Peyer's patch (tissue), 4 donors: ENCODE data around the gene AMBRA1.

Experiments
- POLR2A ChIP-seq, 2 donors: fragments of 450-650 bp; IDR thresholded peaks; one replicate each; pipeline ENCODE4 v1.5.1; 2017; ENCODE audit warnings: antibody characterized with exemption in 2 of 2, mild to moderate bottlenecking in 2 of 2, moderate library complexity in 2 of 2
- TF ChIP-seq, protein P1 (sequence below), 6 experiments: fragments of 450-650 bp in 4 of 6; fragments of 200-600 bp in 2 of 6; sonication (generic) in 1 of 6; IDR thresholded peaks; one replicate each; pipeline ENCODE4 v1.5.1; 2017 to 2019; ENCODE audit warnings: antibody characterized with exemption in 6 of 6, mild to moderate bottlenecking in 3 of 6, moderate library complexity in 1 of 6

DNA sequence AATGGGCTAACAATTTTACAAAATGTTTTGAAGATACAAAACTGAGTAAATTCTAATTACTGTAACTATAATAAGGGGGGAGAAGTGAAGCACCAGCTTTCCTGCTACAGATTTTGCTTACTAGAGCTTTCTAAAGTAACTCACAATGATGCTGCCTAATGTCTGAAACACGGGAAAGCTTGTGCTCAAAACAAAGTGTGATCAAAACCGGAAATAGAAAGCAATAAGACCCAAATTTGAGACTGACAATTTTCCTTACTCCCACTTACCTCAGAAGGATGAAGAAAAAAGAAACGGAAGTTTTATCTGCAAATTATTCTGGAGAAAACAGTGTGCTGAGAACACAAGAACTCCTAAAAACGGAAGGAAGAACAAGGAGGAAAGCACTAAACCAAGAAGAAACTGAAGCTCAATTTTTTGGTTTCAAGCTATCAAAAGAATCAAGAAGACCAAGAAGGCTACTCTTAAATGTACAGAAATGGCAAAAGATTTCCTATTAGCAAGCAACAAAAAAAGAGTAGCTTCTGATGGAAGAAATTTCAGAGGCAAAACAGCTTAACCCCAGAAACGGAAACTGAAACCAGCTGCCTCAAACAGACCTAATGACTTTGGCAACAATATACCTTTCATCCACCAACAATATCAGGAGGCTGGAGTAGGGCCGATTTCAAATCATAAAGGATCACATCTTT lies 33.4 kb downstream of the AMBRA1 start:
- TF ChIP-seq, protein P1, sequence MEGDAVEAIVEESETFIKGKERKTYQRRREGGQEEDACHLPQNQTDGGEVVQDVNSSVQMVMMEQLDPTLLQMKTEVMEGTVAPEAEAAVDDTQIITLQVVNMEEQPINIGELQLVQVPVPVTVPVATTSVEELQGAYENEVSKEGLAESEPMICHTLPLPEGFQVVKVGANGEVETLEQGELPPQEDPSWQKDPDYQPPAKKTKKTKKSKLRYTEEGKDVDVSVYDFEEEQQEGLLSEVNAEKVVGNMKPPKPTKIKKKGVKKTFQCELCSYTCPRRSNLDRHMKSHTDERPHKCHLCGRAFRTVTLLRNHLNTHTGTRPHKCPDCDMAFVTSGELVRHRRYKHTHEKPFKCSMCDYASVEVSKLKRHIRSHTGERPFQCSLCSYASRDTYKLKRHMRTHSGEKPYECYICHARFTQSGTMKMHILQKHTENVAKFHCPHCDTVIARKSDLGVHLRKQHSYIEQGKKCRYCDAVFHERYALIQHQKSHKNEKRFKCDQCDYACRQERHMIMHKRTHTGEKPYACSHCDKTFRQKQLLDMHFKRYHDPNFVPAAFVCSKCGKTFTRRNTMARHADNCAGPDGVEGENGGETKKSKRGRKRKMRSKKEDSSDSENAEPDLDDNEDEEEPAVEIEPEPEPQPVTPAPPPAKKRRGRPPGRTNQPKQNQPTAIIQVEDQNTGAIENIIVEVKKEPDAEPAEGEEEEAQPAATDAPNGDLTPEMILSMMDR (IDR thresholded peaks at IDR 0.05): no peak
- TF ChIP-seq POLR2A (IDR thresholded peaks at IDR 0.05): no peak
